Body of pancreas (tissue), 4 donors: ENCODE results near the gene SMIM9.

Experiments
- CTCF ChIP-seq, 7 experiments: fragments of 450-650 bp in 4 of 7; fragments of 200-600 bp in 3 of 7; sonication (generic) in 3 of 7; IDR thresholded peaks; one replicate each; pipeline ENCODE4 v1.5.1; 2016 to 2019; ENCODE audit warnings: antibody characterized with exemption in 7 of 7
- POLR2A ChIP-seq, 3 donors: fragments of 450-650 bp; IDR thresholded peaks; one replicate each; pipeline ENCODE4 v1.6.1; 2016; ENCODE audit warnings: antibody characterized with exemption in 3 of 3, mild to moderate bottlenecking in 2 of 3

- TF ChIP-seq CTCF (IDR thresholded peaks at IDR 0.05) = no peak
- TF ChIP-seq POLR2A (IDR thresholded peaks at IDR 0.05) = no peak
These were observed 53.5 kb downstream of the SMIM9 start for GRCh38 chrX:154780968-154781367.
